GM12872 (cell line): ENCODE measurements around the gene CNTN5.

Experiments
- CTCF ChIP-seq: IDR thresholded peaks from 3 replicates; pipeline ENCODE4 v1.5.1; 2011; ENCODE audit warnings: low read depth, mild to moderate bottlenecking, low read length, moderate library complexity; ENCODE audit not compliant: insufficient read depth

The CNTN5 gene

GRCh38 chr11:100188137-100188783, 1167.5 kb downstream of the CNTN5 start:
- TF ChIP-seq CTCF = no peak

DNA sequence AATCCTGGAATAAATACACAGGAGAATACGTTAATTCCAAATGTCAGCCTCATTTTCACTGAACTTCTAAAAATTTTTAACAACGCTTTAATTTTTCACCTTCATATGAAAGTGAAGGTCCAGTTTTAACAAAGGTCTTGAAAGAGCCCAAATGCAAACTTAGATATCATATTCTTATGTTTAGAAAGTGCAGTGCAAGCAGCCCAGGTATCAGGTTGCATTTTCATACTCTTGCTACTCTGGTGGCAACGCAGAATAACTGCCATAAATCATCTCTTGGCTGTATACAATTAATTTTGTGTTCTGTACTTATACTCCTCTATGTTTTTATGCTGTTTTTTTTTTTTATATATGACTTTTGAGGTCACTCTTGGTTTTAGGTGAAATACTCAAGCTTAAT, 1169.6 kb downstream of the CNTN5 start:
- no peak for TF ChIP-seq CTCF

- no peak for TF ChIP-seq CTCF
Measured at GRCh38 chr11:100192181-100192580, 1171.4 kb downstream of the CNTN5 start.

DNA sequence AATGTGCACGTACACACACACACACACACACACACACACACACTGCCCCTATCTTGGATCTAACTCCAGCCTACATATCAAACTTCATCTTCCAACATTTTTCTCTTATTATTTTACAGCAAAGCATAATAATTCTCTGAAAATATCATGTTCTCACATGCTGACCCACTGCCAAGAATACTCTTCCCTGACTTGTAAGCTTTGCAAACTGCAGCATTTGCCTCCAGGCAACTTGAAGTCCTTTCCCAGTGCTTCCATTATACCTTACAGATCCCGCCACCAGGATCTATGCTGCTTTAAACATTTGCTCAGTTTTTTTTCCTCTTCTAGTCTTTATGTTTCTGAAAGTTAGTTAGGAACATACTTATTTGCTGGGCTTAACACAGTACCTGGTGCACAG, 1183.0 kb downstream of the CNTN5 start:
- no peak for TF ChIP-seq CTCF

- no peak for TF ChIP-seq CTCF
Measured at GRCh38 chr11:100205926-100206325, 1185.2 kb downstream of the CNTN5 start.

- TF ChIP-seq CTCF = no peak
Measured at GRCh38 chr11:100208207-100208606, 1187.5 kb downstream of the CNTN5 start.

DNA sequence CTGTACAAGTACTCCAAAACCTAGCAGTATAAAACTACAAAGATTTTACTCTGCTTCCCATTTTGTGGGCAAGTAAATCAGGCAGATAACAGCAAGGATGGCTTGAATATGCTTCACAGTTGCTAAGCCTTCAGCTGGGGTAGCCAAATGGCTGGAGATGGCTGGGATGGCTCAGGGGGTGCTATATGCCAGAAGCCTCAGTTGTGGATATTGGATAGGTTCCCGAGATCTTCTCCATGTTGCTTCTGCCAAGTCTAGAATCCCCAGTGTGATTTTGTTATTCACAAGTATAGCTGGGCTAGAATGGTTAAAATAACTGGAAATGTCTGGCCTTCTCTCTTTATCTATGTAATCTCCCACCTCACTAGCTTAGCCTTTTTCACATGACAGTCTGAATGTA, 1194.0 kb downstream of the CNTN5 start:
- no peak for TF ChIP-seq CTCF

- TF ChIP-seq CTCF = no peak
Measured at GRCh38 chr11:100220801-100221200, 1200.1 kb downstream of the CNTN5 start.
